KMS-11 (cell line): ENCODE measurements around the gene STT3B.
"Not testable (repeated sequence)": the region's sequence is repeated elsewhere in the genome, so short reads cannot be mapped to it uniquely, and the experiment has no call there.

ENCODE experiments used
- H2AFZ ChIP-seq: fragments of 200-600 bp; sonication (generic); 2 replicates; pipeline ENCODE4 v1.6.1; 2016; ENCODE audit warnings: antibody characterized with exemption, mixed run types, low read depth
- H3K27ac ChIP-seq: fragments of 200-600 bp; sonication (generic); 2 replicates; pipeline ENCODE4 v1.6.1; 2016; ENCODE audit warnings: mild to moderate bottlenecking, mixed run types
- H3K27me3 ChIP-seq: fragments of 200-600 bp; sonication (generic); 2 replicates; pipeline ENCODE4 v1.6.1; 2017; ENCODE audit warnings: mild to moderate bottlenecking, low read depth, mixed run types, moderate library complexity; ENCODE audit not compliant: insufficient read depth
- H3K36me3 ChIP-seq: fragments of 200-600 bp; sonication (generic); 2 replicates; pipeline ENCODE4 v1.6.1; 2017; ENCODE audit warnings: mild to moderate bottlenecking, mixed run types; ENCODE audit not compliant: insufficient read depth
- H3K4me1 ChIP-seq: fragments of 200-600 bp; sonication (generic); 2 replicates; pipeline ENCODE4 v1.6.1; 2016; ENCODE audit warnings: mild to moderate bottlenecking, low read depth, mixed run types; ENCODE audit not compliant: poor library complexity, severe bottlenecking
- H3K4me2 ChIP-seq: fragments of 200-600 bp; sonication (generic); 2 replicates; pipeline ENCODE4 v1.7.0; 2016; ENCODE audit warnings: mild to moderate bottlenecking, mixed run types
- H3K4me3 ChIP-seq: fragments of 200-600 bp; sonication (generic); IDR thresholded peaks from 2 replicates; pipeline ENCODE4 v1.6.1; 2017; ENCODE audit warnings: low read depth, low read length, mixed read lengths; ENCODE audit not compliant: insufficient read depth
- H3K79me2 ChIP-seq: fragments of 200-600 bp; sonication (generic); 2 replicates; pipeline ENCODE4 v1.6.1; 2016; ENCODE audit warnings: low read depth, mixed run types; ENCODE audit not compliant: insufficient read depth
- H3K9ac ChIP-seq: fragments of 200-600 bp; sonication (generic); 2 replicates; pipeline ENCODE4 v1.6.1; 2016; ENCODE audit warnings: mild to moderate bottlenecking, mixed run types
- H4K20me1 ChIP-seq: fragments of 200-600 bp; sonication (generic); 2 replicates; pipeline ENCODE4 v1.6.1; 2016; ENCODE audit warnings: mild to moderate bottlenecking, mixed run types; ENCODE audit not compliant: insufficient read depth
- TF ChIP-seq, protein P1 (sequence below): fragments of 200-600 bp; sonication (generic); conservative IDR thresholded peaks from 2 replicates; pipeline ENCODE4 v1.6.1; 2017; ENCODE audit warnings: low read depth, mild to moderate bottlenecking, antibody characterized with exemption, low read length, moderate library complexity, mixed read lengths

The STT3B gene

DNA sequence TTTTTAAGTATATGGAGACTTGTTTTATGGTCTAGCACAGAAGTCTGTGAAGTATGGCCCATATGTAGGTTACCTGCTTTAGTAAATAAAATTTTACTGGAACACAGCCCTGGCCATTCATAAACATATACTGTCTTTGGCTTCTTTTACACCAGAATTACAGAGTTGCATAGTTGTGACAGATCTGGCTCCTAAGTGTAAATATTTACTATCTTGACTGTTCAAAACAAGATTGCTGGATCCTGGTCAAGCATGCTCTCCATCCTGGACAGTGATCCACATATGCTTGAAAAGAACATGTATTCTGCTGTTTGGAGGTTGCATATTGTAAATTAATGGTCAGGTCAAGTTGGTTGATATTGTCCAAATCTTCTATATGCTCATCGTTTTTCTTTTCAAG lies 57.9 kb downstream of the STT3B start:
- Histone ChIP-seq H4K20me1 (no peaks in the 10 kb centered on the region), H3K36me3 (no peaks in the 10 kb centered on the region), H3K4me1 (no peaks in the 10 kb centered on the region), H2AFZ (no peak overlapping the region), H3K27ac (no peak overlapping the region), H3K4me3 (no peak overlapping the region), H3K27me3 (no peaks in the 10 kb centered on the region), H3K4me2 (no peak overlapping the region), H3K9ac (no peak overlapping the region), H3K79me2 (peaks cover 22% of the 10 kb centered on the region; the same call in 1 of the 2 replicates)
- TF ChIP-seq, protein P1, sequence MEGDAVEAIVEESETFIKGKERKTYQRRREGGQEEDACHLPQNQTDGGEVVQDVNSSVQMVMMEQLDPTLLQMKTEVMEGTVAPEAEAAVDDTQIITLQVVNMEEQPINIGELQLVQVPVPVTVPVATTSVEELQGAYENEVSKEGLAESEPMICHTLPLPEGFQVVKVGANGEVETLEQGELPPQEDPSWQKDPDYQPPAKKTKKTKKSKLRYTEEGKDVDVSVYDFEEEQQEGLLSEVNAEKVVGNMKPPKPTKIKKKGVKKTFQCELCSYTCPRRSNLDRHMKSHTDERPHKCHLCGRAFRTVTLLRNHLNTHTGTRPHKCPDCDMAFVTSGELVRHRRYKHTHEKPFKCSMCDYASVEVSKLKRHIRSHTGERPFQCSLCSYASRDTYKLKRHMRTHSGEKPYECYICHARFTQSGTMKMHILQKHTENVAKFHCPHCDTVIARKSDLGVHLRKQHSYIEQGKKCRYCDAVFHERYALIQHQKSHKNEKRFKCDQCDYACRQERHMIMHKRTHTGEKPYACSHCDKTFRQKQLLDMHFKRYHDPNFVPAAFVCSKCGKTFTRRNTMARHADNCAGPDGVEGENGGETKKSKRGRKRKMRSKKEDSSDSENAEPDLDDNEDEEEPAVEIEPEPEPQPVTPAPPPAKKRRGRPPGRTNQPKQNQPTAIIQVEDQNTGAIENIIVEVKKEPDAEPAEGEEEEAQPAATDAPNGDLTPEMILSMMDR, result no peak

DNA sequence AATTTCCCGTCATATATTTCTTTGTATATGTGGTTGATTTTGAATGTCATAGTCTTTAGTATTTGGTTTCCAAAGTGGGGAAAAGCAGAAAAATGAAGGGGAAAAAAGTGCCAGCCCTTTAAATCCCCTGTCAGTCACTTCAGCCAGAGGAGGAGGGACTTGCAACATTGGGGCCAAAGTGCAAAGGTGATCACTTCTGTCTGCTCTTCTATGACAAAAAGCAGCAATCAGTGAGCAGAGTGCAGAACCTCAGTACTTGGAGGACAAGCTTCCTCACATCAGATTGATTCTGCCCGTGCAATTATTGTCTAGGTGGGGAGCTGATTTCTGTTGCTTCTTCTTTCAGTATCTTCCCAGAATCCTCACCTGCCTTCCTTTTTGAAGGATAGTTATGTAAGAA lies 60.0 kb downstream of the STT3B start:
- H4K20me1 ChIP-seq, result no peaks in the 10 kb centered on the region
- TF ChIP-seq, protein P1, result no peak
- no peak overlapping the region for H3K4me3 ChIP-seq
- no peak overlapping the region for H3K4me2 ChIP-seq
- no peak overlapping the region for H3K9ac ChIP-seq
- no peaks in the 10 kb centered on the region for H3K27me3 ChIP-seq
- H2AFZ ChIP-seq, result no peak overlapping the region
- H3K4me1 ChIP-seq, result no peaks in the 10 kb centered on the region
- H3K27ac ChIP-seq, result no peak overlapping the region
- H3K36me3 ChIP-seq, result no peaks in the 10 kb centered on the region
- peaks cover 16% of the 10 kb centered on the region; the same call in 1 of the 2 replicates for H3K79me2 ChIP-seq

DNA sequence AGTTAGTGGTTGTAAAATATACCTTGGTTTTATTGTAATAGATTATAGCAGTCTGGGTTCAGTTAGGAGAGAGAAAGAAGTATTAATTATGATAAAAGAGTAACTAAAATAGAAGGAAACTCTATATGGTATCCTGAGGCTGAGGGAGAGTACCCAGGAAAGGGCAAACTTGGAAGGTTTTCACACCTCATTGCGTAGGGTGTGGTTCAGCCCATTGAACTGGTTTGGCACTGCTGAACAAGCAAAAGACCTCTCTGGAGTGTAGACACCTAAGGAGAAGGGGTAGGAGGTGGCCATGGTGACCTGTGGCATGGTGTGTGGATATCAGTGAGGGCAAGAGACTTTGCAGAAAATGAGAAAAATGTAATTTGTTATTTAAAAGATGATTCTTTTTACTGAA lies 63.5 kb downstream of the STT3B start:
- TF ChIP-seq, protein P1, result no peak
- H3K27me3 ChIP-seq, result no peaks in the 10 kb centered on the region
- H3K27ac ChIP-seq, result no peak overlapping the region
- H3K36me3 ChIP-seq, result no peaks in the 10 kb centered on the region
- no peak overlapping the region for H3K9ac ChIP-seq
- no peak overlapping the region for H3K4me3 ChIP-seq
- H3K79me2 ChIP-seq, result peaks cover 4% of the 10 kb centered on the region; the same call in 1 of the 2 replicates
- H2AFZ ChIP-seq, result no peak overlapping the region
- H3K4me1 ChIP-seq, result no peaks in the 10 kb centered on the region
- H3K4me2 ChIP-seq, result no peak overlapping the region
- no peaks in the 10 kb centered on the region for H4K20me1 ChIP-seq

DNA sequence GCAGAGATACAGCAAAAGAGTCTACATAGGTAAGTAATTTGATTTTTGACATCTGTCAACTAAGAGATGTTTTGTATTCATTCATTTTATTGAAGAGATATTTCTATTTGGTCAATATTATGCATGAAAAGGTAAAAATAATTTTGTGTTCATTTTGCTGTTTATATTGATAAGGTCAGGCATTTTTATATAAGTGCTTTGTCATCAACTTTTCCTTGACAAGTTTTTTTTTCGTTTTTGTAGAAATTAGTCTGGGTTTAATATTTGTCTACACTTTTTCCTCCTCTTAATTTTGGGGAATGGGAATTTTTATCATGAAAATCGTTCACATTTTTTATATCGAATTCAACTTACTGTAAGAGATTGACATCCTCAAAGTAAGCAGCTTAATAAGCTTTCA lies 67.7 kb downstream of the STT3B start:
- H3K4me3 ChIP-seq, result no peak overlapping the region
- H3K9ac ChIP-seq, result no peak overlapping the region
- H4K20me1 ChIP-seq, result no peaks in the 10 kb centered on the region
- H3K4me1 ChIP-seq, result no peaks in the 10 kb centered on the region
- no peaks in the 10 kb centered on the region for H3K79me2 ChIP-seq
- TF ChIP-seq, protein P1, result no peak
- no peak overlapping the region for H3K27ac ChIP-seq
- no peak overlapping the region for H3K4me2 ChIP-seq
- no peaks in the 10 kb centered on the region for H3K36me3 ChIP-seq
- H2AFZ ChIP-seq, result no peak overlapping the region
- H3K27me3 ChIP-seq, result no peaks in the 10 kb centered on the region

DNA sequence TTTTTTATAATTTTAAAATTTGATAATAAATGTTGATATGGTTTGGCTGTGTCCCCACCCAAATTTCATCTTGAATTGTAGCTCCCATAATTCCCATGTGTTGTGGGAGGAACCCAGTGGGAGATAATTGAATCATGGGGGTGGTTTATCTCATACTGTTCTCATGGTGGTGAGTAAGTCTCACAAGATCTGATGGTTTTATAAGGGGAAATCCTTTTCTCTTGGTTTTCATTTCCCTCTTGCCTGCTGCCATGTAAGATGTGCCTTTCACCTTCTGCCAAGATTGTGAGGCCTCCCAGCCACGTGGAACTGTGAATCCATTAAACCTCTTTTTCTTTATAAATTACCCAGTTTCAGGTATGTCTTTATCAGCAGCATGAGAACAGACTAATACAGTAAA lies 72.6 kb downstream of the STT3B start:
- not testable (repeated sequence) for H3K27me3 ChIP-seq, H3K79me2 ChIP-seq, H3K4me2 ChIP-seq, H3K4me1 ChIP-seq, H3K9ac ChIP-seq, H2AFZ ChIP-seq, H3K4me3 ChIP-seq, H3K36me3 ChIP-seq, H4K20me1 ChIP-seq, H3K27ac ChIP-seq
